Activated T-cell treated with anti-CD3 and anti-CD28 coated beads, Interleukin-2, amount 50 U/mL, for 1 hour (primary cell): Measurements from ENCODE around the gene JMJD8.
"Not testable (repeated sequence)": the region's sequence is repeated elsewhere in the genome, so short reads cannot be mapped to it uniquely, and the experiment has no call there.

ENCODE experiments used
- DNase-seq: peaks from one replicate; pipeline ENCODE4 v3.0.0-alpha.2; 2020

The JMJD8 gene

DNA sequence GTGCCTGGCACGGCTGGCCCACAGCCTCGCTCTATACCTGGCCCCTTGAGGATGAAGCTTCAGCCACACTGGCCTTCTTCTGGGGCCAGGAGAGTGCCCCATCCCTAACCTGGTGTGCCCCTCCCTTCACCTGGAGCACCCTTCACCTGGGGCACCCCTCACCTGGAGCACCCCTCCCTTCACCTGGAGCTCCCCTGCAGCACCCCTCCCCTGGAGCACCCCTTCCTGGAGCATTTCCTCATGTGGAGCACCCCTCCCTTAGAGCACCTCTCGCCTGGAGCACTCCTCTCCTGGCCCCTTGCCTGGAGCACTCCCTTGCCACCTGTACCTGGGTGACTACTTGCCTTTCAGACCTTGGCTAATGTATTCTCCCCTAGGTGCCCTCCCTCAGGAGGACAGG, 23.9 kb upstream of the JMJD8 start:
- no peak for DNase-seq

DNA sequence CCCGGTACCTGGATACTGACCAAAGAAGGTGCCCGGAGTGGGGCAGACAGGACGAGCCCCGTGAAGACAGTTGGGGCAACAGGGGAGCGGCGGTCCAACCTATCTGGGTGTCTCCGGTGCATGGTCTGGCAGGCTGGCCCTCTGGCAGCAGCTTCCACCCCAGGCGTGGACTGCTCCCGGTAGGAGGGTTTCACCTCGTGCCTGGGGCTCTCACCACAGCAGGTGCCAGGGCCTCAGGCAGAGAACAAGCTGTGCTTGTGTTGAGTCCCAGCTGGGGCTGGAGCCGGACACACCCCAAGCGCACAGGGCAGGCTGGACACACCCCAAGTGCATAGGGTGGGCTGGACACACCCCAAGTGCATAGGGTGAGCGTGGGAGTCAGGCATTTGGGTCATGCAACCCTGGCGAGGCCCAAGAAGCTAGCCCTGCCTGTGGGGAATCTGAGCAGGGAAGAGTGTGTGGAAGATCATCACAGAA, 23.0 kb upstream of the JMJD8 start:
- no peak for DNase-seq

DNA sequence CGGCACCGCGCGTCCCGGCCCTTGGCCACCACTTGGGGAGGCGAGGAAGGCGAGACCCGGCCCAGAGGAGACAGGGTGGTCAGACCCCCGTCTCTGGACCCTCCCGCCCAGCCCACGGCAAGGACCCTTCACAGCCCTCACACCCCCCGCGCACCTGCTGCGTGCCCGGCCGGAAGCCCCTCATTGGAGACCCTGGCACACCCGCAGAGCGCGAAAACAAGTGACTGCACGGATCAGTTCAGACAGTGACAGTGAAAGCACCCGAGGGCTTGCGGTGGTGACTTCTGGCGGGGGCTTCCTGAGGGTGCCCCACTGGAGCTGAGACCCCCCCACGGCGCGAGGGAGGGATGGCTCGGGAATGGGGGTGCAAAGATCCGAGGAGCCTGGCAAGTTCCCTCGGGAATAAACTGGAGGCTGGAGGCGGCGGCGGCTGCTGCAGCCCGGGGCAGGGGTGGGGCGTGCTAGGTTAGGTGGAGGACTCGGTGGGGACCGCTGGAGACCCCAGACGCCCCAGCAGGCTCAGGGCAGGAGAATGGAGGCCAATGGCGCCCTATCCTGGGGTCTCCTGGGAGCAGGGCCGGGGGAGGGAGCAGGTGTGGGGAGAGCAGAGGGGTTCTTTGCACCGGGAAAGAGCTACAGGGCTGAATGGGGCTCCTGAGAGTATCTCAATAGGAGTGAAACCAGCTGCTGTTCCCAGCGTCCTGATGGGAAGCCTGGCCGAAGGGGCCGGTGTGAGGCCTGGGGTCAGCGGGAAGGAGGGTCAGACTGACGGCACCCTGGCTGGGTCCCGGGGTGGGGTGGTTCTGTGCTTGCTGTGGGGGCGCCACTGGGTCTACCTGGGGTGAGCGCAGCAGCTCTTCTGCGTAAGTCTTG, 22.3 kb upstream of the JMJD8 start:
- DNase-seq = no peak

DNA sequence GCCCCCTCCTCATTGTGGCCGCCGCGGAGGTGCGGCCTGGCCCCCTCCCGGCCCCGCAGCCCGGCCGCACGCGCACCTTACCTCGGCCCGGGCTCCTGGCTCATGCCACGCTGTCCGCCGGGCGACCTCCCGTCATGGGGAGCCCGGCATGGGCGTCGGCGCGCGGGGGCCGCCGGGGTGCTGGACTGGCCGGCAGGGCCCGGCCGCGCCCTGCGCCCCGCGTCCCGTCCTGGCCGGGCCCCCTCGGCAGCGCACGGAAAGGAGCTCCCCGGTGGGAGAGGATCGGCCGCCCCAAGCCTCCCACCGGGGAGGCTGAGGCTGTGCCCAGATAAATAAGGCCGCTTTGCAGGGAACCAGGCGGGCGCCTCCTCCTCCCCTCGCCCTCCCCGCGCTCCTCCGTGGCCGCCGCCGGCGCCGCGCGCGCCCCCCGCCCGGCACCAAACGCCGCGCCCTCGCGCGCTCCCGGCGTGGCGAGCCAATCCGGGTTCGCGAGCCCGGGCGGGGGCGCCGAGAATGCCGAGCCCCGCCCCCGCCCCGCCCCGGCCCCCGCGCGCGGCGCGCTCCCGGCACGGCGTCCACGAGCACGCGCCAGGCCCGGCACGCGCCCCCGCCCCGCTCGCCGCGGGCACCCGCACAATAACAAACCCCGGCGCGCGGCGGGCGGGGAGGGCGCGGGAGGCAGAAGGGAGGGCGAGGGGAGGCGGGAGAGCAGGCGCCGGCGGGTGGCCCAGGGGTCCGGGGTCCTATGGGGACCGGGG, 21.5 kb upstream of the JMJD8 start, which contains the start of gene FBXL16:
Gene FBXL16, minus strand, starts transcription at position 371 of the 758 bp plus-strand sequence. CDS start 8,396 bp downstream, outside the sequence.
- no peak for DNase-seq

DNA sequence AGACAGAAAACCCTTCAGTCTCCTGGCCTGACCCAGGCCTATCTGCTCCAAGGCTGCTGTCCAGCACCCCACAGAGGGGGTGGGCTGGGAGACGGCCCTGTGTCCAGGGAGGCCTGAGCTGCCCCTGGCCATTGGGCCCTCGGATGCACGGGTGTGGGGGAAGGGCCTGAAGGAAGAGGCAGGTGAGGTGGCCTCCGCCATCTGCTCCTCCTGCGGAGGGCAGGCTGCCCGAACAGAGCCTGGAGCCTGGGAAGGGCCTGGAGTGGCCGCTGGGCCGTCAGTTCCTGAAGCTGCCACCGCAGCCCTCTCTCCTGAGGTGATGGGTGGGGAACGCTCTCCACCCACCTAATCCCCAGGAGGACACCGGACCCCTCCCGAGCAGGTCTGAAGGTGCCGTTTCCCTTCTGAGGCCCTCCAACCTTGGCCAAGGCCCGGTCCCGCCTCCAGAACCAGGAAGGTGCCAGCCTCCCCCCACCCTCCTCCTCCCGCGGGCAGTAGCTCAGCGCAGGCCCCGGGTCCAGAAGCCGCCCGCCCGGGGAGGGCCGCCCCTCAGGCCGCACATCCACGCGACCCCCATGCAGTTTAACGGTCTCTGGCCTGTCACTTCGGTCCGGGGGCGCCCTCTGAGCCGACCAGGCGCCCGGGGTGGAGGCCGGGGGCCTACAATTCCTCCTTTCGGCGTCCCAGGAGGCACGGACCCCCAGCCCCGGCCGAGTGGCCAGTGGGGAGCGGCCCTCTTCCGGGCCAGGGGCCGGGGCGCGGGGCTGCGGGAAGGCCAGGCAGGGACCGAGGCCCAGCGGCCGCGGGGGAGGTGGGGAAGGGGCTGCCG, 20.6 kb upstream of the JMJD8 start:
- DNase-seq = no peak

DNA sequence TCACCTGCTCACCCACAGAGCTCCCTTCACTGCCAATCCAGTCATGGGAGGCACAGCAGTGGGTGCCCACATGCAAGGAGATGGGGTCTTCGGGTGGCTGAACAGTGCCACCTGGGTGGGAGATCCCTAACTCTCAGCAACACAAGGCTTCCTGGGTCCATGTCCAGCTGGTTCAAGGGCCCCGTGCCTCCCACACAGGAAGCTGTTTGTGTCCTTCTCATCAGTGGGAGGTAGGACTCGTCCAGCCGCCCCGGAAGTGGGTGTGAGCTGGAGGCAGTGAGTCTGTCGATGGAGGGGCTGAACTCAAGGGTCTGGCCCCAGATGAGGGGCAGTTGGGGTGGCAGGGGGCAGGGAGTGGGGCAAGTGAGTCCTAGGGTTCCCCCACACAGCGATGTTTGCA, 19.9 kb upstream of the JMJD8 start:
- no peak for DNase-seq

DNA sequence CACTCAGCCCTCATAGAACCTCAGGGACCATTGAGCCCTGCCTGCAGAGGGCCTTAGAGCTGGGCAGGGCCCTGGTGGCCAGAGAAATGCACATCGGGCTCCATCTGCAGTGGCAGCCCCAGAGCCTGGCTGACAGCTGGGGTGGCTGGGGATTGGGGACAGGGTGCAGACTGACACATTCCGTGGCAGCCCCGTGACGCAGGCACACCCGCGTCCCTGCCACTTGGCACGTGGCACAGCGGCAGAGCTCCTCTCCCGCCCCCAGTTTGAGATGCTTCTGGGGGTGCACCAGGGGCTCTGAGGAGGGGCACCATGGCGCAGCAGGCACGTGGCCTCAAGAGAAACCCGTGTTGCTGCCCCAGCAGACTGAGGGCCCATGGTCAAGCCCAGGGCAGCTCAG, 19.3 kb upstream of the JMJD8 start:
- DNase-seq = no peak

DNA sequence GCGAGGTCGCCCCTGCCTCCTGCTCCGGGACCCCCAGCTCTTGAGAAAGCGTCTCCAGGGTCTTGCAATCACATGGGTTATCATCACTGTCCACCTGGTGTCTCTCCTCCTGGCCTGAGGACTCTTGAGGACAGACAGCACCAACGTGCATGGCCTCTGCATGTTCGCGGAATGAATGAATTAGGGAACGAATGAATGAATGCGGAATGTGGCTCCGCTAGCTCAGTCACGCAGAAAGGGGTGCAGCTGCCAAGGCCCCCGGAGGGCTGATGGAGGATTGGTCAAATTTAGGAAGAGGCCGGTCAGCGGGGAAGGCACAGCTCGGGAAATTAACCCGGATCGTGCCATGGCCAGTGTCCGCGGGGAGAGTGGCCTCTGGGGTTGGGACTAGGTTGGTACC, 18.2 kb upstream of the JMJD8 start:
- no peak for DNase-seq

DNA sequence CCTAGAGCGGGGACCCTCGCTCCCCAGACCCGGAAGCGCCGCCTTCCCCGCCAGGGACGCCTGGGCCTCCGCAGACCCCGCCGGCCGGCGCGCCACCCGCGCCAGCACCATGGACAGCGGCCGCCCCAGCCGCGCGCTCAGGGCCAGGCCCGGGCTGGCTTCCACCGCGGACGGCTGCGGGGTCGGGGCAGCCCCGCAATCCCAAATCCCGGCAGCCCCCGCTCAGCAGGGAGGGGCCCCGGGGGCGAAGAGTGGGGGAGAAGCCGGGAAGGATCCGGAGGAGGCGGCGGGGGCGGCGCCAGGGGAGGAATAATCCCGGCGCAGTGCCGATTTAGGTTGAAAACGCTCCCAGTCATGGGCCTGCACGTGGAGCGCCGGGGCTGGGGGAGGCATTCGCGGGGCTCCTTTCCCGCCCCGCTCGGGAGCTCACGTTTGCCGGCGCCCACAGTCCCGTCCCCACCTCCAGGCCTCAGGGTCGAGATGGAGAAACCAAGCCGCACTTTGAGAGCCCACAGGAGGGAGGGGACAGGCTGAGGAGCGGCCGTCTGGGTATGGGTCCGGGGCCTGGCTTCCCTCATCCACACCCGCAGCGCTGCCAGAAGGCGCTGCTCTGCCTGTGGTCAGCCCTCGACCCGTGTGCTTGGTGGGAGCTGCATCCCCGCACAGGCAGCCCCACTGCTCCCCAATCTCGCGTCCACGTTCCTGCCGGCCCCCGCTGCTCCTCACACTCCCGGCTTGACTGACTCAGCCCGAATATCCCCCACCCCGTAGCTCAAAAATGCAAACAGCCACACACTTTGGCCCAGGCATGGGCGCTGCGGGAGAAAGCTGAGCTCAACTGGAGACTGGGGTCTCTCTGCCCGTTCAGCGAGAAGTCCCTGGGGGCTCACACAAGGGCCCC, 16.8 kb upstream of the JMJD8 start:
- peak; percentile 69 for DNase-seq

DNA sequence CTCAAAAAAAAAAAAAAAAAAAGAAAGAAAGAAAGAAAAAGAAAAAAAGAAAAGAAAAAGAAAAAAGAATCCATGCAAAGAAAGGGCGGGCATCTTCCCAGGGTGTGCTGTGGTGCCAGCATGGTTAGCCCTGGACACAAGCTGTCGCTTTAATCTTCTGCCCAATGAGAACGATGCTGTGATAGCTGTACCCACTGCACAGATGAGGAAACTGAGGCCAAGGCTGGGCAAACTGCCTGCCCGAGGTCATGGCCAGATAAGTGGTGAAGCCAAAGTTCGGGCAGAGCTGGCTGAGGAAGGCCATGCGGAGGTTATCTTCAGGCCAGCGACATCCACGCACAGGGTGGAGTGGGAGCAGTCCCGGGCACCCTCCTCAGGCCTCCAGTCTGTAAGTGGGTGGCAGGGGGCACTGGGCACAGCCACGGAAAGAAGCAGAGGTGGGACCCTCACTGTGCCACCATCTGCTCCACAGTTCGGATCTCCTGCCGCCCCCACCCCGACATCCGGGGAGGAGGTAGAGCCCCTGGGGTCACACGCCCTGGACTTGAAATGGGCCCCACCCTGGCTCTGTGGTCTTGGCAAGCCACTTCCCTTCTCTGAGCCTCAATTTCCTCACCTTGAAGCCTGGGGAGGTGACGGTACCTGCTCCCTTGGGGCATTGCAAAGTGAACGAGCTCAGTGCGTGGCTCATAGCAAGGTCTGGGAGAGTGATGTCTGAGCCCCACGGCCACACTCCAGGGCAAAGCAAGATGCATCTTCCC, 15.0 kb upstream of the JMJD8 start:
- DNase-seq = no peak

DNA sequence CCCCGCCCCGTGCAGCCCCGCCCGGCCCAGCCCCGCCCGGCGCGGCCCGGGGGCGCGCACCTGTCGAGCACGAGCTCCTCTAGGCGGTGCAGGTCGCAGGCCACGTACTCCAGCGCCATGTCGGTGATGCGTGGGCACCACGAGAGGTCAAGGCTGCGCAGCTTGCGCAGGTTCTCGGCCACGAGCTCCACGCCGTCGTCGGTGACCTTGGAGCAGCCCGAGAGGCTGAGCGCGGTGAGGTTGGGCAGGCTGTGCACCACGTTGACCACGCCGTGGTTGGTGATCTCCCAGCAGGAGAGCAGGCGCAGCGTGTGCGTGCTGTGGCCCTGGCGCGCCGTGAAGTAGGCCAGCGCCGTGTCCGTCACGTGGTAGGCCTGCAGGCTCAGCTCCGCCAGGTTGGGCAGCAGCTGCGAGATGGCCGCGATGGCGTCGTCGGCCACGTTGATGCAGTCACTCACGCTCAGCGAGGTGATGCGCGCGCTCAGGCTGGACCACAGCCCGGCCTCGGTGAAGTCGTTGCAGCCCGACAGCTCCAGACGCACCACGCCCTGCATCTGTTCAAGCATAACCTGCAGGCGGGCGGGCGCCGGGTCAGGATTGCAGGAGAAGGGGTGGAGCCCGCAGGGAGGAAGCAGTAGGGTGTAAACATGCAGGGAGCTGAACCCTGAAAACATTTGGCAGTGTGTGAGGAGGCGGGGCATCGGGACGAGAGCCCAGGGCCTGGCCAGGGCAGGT, 11.4 kb upstream of the JMJD8 start:
- peak; percentile 80 for DNase-seq

DNA sequence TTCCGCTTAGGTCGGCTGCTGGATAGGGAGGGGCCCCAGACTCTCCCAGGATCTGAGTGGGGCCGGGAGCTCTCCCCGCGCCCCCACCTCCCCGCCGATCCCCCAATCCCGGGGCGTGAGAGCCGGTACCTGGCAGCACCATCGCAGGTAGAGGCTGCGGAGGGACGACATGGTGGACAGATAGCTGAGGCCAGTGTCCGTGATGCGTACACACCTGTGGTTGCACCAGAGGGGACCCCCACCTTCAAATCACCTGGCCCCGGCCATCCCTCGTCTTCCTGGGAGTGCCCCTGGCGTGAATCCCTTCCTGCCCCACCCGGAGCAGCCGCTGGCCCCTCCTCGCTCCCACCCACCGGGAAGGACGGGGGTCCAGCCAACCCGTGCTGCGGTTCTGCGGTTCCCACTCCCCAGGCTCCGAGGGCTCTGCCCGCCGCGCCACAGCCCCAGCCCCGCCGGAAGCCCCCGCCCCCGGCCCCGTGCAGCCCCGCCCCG, 10.8 kb upstream of the JMJD8 start:
- DNase-seq = no peak

DNA sequence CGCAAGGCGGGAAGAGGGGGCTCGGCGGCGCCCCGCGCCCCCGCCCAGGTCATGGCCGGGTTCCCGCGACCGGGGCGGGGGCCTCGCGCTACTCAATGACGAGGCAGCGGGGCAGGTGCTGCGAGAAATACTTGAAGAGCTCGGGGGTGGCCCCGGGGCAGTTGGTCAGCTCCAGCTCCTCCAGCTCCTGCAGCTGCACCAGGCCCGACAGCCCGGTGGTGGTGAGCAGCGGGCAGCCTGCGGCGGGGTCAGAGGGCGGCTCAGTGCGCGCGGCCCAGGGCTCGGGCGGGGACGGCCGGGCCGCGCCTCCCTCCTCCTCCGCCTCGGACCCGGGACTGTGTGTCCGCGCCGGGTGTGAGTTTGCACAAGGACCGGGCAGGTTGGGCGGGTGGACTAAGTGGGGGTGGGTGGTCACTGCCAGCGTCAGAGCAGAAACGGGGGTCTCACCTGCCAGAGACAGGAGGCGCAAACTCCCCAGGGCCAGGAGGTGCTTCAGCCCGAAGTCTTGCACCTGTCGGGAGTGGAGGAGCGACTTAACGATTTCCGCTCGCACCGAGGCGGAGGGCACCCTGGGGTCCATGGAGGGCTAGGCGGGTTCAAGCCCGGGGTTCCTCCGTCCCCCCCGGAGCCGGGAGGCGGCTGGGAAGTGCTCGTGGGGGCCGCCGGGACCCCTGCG, 10.2 kb upstream of the JMJD8 start:
- DNase-seq = peak; percentile 41

DNA sequence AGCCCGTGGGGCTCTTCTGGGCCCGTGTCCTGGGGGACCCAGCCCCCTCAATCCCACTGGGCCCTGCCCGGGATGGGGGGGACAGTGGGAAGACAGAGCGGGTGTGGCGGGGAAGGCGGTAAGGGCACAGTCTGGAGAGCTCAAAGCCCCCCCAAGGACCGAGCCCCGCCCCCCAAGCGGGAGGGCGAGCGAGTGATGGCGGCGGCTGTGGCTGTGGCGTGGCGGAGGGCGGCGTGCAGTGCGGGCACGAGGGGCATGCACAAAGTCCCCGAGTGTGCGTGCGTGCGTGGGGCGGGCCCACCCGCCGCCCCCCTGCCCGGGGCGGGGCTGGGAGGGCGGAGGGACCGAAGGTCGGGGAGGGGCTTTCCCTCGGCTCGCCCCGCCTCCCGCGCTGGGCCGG, 9.6 kb upstream of the JMJD8 start:
- peak; percentile 65 for DNase-seq

DNA sequence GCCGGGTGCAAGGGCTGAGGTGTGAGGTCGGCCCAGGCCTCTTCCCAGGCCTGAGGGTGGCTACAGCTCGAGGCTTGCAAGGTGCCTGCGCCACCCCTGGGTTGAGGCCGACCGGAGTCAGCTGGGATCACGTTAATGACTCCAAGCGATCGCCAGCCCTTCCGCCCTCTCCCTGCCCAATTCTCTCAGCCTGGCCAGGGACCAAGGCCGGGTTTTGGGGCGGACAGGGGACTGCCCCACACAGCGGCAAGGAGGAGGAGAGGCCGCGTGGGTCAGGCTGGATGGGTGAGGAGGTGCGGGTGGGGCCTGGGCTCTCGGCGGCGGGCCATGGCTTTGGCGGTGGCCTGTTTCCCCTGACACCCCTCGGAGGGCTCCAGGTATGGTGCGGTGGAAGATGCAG, 9.2 kb upstream of the JMJD8 start:
- DNase-seq = no peak

DNA sequence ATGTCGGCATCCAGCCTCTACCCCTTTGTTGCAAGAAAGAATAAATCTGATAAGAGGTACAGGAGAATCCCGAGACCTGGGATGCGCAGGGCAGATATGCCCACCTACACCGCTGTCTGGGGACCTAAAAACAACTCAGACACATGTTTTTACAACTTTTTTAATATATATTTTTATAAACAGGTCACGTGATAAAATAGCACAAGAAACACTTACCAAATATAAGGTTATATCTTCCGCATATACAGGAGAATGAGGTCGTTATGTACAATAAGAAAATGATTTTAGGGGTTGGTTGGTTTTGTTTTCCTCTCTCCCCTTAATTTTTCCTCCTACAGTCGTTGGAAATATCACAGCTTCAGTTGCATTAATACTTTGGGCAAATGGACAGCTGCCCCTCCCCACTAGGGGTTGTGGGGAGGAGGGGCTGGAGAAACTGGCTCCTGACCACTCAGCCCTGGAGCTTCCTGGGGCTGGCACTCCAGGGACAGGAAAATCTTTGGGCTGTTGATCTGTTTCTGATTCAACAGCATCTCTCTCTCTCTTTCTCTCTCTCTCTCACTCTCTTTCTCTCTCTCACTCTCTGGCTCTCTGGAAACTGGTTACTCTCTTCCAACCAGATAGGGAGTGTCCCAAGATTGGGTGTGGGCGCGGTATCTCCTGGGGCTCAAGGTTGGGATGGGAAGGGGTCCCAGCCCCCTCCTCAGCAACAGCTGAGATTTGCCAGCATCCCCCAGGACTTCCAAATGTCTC, 8.4 kb upstream of the JMJD8 start:
- DNase-seq = no peak

DNA sequence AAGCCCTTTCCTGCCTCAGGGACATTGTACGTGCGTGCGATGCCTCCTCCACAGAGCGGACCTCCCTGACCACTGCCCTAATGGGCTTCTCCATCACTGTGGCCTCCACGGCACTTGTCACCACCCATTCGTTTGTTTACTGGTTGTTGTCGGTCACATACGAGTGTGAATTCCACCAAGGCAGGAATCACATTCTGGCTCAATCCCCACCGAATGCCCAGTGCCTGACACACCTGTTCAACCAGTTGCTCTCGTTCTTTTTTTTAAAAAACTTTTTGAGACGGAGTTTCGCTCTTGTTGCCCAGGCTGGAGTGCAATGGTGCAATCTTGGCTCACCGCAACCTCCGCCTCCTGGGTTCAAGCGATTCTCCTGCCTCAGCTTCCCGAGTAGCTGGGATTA, 7.1 kb upstream of the JMJD8 start:
- DNase-seq = not testable (repeated sequence)

DNA sequence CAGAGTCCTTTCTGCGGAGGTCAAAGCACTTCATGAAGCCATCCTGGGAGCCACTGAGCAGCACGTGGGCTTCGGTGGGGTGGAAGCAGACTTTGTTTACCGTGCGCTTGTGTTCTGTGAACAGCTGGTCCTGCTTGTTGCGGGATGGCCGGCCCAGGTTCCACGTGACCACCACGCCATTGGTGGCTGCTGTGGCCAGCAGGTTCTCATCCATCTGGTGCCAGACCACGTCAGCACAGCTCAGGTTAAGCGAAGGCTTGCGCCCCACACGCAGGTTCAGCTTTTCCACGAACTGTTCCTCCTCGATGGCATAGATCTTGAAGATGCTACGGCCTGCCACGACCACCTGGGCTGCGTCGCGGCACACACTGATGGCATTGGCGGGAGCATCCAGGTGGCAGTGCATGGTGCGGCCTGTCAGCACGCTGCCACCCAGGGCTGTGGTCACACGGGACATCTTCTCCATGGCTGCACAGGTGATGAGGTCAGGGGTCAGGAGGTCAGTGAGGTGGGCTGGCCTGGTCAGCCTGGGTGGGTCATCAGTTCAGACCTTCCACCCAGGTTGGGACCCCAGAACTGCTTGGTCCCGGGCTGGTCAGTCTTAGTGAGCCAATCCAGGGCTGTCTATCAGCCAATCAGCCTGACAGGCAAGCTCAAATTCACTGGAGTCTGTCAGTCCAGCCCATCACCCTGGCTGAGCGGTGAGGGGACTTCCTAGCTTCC, 5.2 kb upstream of the JMJD8 start:
- DNase-seq = no peak
